GM18858 (cell line): Measurements from ENCODE around the gene LYRM9.
"Not testable (repeated sequence)": the region's sequence is repeated elsewhere in the genome, so short reads cannot be mapped to it uniquely, and the experiment has no call there.

Experiments
- ATAC-seq: cut with Tn5 transposase; IDR thresholded peaks from one replicate; pipeline ENCODE4 v1.9.1; 2021; ENCODE audit not compliant: unreplicated experiment

LYRM9 gene

GRCh38 chr17:27906623-27907022 lies 13.5 kb upstream of the LYRM9 start:
- ATAC-seq, result no peak

- ATAC-seq, result no peak
Measured at GRCh38 chr17:27906226-27906580, 13.0 kb upstream of the LYRM9 start.

- no peak for ATAC-seq
Measured at GRCh38 chr17:27905447-27906225, 12.5 kb upstream of the LYRM9 start.

GRCh38 chr17:27904534-27905446 lies 11.6 kb upstream of the LYRM9 start:
- no peak for ATAC-seq

GRCh38 chr17:27904114-27904513 lies 10.9 kb upstream of the LYRM9 start:
- ATAC-seq, result no peak

- ATAC-seq, result no peak
Measured at GRCh38 chr17:27899525-27899924, 6.4 kb upstream of the LYRM9 start.

GRCh38 chr17:27898096-27898495 lies 4.9 kb upstream of the LYRM9 start:
- ATAC-seq, result no peak

GRCh38 chr17:27896701-27897100 lies 3.5 kb upstream of the LYRM9 start:
- ATAC-seq, result no peak

GRCh38 chr17:27895940-27896535 lies 2.9 kb upstream of the LYRM9 start:
- ATAC-seq, result no peak

GRCh38 chr17:27895123-27895895 lies 2.1 kb upstream of the LYRM9 start:
- ATAC-seq, result no peak

- no peak for ATAC-seq
Measured at GRCh38 chr17:27893841-27894503, 807 bp upstream of the LYRM9 start.

- no peak for ATAC-seq
Measured at GRCh38 chr17:27892542-27892865, 661 bp downstream of the LYRM9 start.

GRCh38 chr17:27891841-27892240 lies 1.3 kb downstream of the LYRM9 start:
- no peak for ATAC-seq

- no peak for ATAC-seq
Measured at GRCh38 chr17:27889711-27890251, 3.4 kb downstream of the LYRM9 start.

- ATAC-seq, result no peak
Measured at GRCh38 chr17:27888945-27889344, 4.2 kb downstream of the LYRM9 start.

GRCh38 chr17:27888067-27888466 lies 5.1 kb downstream of the LYRM9 start:
- no peak for ATAC-seq

GRCh38 chr17:27886348-27886906 lies 6.7 kb downstream of the LYRM9 start:
- ATAC-seq, result not testable (repeated sequence)

GRCh38 chr17:27882162-27882840 lies 10.9 kb downstream of the LYRM9 start:
- no peak for ATAC-seq

- ATAC-seq, result no peak
Measured at GRCh38 chr17:27879987-27880608, 13.1 kb downstream of the LYRM9 start.
